ENCODE measurements around the gene CAMKV. TPM values are rescaled to one million over a fixed set of nuclear protein-coding genes. Genes with fewer than 3 reads are reported as not detected.

The CAMKV gene, protein sequence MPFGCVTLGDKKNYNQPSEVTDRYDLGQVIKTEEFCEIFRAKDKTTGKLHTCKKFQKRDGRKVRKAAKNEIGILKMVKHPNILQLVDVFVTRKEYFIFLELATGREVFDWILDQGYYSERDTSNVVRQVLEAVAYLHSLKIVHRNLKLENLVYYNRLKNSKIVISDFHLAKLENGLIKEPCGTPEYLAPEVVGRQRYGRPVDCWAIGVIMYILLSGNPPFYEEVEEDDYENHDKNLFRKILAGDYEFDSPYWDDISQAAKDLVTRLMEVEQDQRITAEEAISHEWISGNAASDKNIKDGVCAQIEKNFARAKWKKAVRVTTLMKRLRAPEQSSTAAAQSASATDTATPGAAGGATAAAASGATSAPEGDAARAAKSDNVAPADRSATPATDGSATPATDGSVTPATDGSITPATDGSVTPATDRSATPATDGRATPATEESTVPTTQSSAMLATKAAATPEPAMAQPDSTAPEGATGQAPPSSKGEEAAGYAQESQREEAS
- total RNA-seq (2021; fragmentation: NEBNext Ultra II Directional; extraction: Animal tissue kit (Norgen Biotek cat#: 25700)) (66.4 and 67.9 TPM in 2 replicates), polyA plus RNA-seq (2011; rRNA removed) (56.3 and 74.5 TPM in 2 replicates), polyA minus RNA-seq (2011; rRNA and poly(A)+ RNA removed) (57.9 and 66.0 TPM in 2 replicates)
- polyA plus RNA-seq (2011; cell fraction: cytosol; rRNA removed), result 80.5 TPM
- 277 TPM for polyA plus RNA-seq (2011; cell fraction: nucleus; rRNA removed)
- polyA plus RNA-seq (2012, experiment 1 of 2), result 70.4 to 87.7 TPM (median 77.8 TPM) in 4 replicates
- polyA plus RNA-seq (2012, experiment 2 of 2), result 61.8 TPM
- 39.4 TPM for polyA plus RNA-seq (2013, experiment 1 of 2)
- 33.4 TPM for polyA plus RNA-seq (2013, experiment 2 of 2)
- polyA minus RNA-seq (2011; cell fraction: cytosol; rRNA and poly(A)+ RNA removed), result 41.2 TPM
- polyA minus RNA-seq (2011; cell fraction: nucleus; rRNA and poly(A)+ RNA removed), result 57.3 TPM
- long read RNA-seq, experiment 1, partial matches to known transcripts, result 5 of 54 reads
- long read RNA-seq, experiment 1, other reads (novel, unspliced or antisense), result 44 of 54 reads
- long read RNA-seq, experiment 2, partial matches to known transcripts, result 1 of 4 reads
- long read RNA-seq, experiment 2, other reads (novel, unspliced or antisense), result 3 of 4 reads

DNA sequence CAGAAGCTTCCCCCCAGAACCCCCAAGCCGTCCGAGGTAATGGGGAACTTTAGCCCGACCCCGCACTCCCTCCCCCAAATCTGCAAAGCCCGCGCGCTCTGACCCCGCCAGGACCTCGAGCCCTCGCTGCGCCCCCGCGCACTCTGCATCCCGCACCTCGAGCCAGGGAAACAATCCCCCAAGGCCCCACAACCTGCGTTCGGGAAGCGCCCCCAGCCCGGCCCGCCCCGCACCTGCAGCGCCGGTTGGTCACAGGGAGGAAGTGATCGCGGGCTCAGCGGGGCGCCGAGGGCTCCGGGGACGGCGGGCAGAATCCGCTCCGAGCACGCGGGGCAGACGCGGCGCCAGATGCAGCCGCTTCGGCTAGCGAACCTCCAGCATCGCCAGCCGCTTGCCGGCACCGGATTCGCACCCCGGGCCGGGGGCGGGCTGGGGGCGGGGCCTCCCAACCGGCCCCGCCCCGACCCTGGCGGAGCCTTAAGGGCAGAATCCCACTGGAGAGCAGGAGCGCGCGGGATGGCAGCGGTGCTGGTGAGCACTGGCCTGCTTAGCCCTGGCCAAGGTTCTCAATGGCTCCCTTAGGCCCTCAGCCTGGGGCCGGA, at the start of gene CAMKV:
TSS of gene CAMKV (minus strand) at position 382 of the 602 bp plus-strand sequence. CDS start 7,518 bp downstream, outside the sequence.
- Histone ChIP-seq H2BK5ac (ENCODE audit: low read depth, low read length) (peak within 1 kb of the TSS; percentile 95; the same call in 1 of the 2 replicates), H4K8ac (ENCODE audit: extremely low read depth, insufficient read depth, low read length) (peak within 1 kb of the TSS; percentile 83), H2AK5ac (ENCODE audit: low read depth, low read length) (no peak within 1 kb of the TSS; the same call in 1 of the 2 replicates), H3K36me3 (ENCODE audit: control insufficient read depth in 2 of 4, insufficient read depth in 4 of 4, low read length in 3 of 4) (no peaks in the 10 kb centered on the region), H3K4me1 (replicated peaks in 1 of 4; ENCODE audit: control insufficient read depth in 3 of 4, insufficient read depth in 4 of 4, low read length in 3 of 4) (peaks cover 11 to 41% (median 30%) of the 10 kb centered on the region in 4 experiments), H2BK20ac (ENCODE audit: low read length) (peak within 1 kb of the TSS; percentile 23; the same call in 1 of the 2 replicates), H2BK15ac (ENCODE audit: low read length) (peak within 1 kb of the TSS; percentile 81; the same call in 1 of the 2 replicates), H4K5ac (ENCODE audit: insufficient read length, low read depth, low read length) (peak within 1 kb of the TSS; percentile 57), H3K4me3 (ENCODE audit: extremely low read depth in 1 of 4, insufficient read depth in 2 of 4, low read depth in 3 of 4, low read length in 4 of 4) (peak within 1 kb of the TSS; percentile 64 to 74 (median 68)), H3K4me2 (ENCODE audit: insufficient read depth in 1 of 2, low read depth in 2 of 2, low read length in 2 of 2) (peak within 1 kb of the TSS; percentile 94), H2BK120ac (replicated peaks; ENCODE audit: low read depth, low read length) (no peak within 1 kb of the TSS), H3K79me2 (ENCODE audit: control insufficient read depth in 1 of 2, insufficient read depth in 2 of 2, low read length in 2 of 2) (peaks cover 3 to 42% of the 10 kb centered on the region in 2 experiments; a peak in 3 of 4 replicates), H3K9ac (replicated peaks in 1 of 4; ENCODE audit: extremely low read depth in 1 of 4, low read depth in 3 of 4, low read length in 3 of 4) (peak within 1 kb of the TSS in 3 of 4 experiments; percentile 36 to 63 (median 50); a peak in 6 of 7 replicates), H3K9me3 (ENCODE audit: insufficient read depth in 2 of 2, low read depth in 1 of 2, low read length in 1 of 2) (no peaks in the 10 kb centered on the region), H3K18ac (ENCODE audit: extremely low read depth, low read length) (peak within 1 kb of the TSS; percentile 34; the same call in 1 of the 2 replicates), H2BK12ac (ENCODE audit: low read depth, low read length) (peak within 1 kb of the TSS; percentile 22; the same call in 1 of the 2 replicates), H3K14ac (ENCODE audit: insufficient read length) (no peak within 1 kb of the TSS), H3K23ac (ENCODE audit: insufficient read length) (no peak within 1 kb of the TSS), H3K56ac (replicated peaks; ENCODE audit: insufficient read length, low read depth, low read length) (peak within 1 kb of the TSS; percentile 75), H4K91ac (replicated peaks; ENCODE audit: insufficient read length, low read length) (peak within 1 kb of the TSS; percentile 98), H3K27me3 (replicated peaks in 1 of 4; ENCODE audit: control insufficient read depth in 3 of 4, extremely low read depth in 1 of 4, insufficient read depth in 3 of 4, low read length in 3 of 4) (peaks cover 0 to 5% (median 3%) of the 10 kb centered on the region in 4 experiments; a peak in 2 of 7 replicates), H3K79me1 (ENCODE audit: low read depth, low read length) (peaks cover 22% of the 10 kb centered on the region), H3K23me2 (ENCODE audit: low read depth, low read length) (peaks cover 13% of the 10 kb centered on the region; the same call in 1 of the 2 replicates), H3K27ac (ENCODE audit: low read depth, low read length) (no peak within 1 kb of the TSS; the same call in 1 of the 2 replicates), H3K4ac (replicated peaks; ENCODE audit: insufficient read length, low read depth, low read length) (peak within 1 kb of the TSS; percentile 95), H2AFZ (ENCODE audit: low read length) (peak within 1 kb of the TSS; percentile 94; the same call in 1 of the 2 replicates), H4K20me1 (replicated peaks in 1 of 2; ENCODE audit: control insufficient read depth in 1 of 2, insufficient read depth in 2 of 2, low read length in 2 of 2) (peaks cover 8 to 15% of the 10 kb centered on the region in 2 experiments)
- FAIRE-seq (no peak), DNase-seq (ENCODE audit: low read depth in 1 of 2, low spot score in 2 of 2) (peak in 1 of 2 experiments; percentile 84)
- CTCF ChIA-PET (ENCODE audit: partially characterized antibody), result interaction anchor here (0.6 to 11.7 kb wide), 8 partner anchors 11 to 134 kb away, joined by 3 to 89 read pairs (median 19); partner anchors contain the start of gene TRAIP
- 3% methylated on average over 31 of the region's 59 CpGs; no CpG with 5 or more reads in 1 of the 2 experiments for WGBS, 2 experiments (ENCODE audit: extremely low coverage in 1 of 2, insufficient coverage in 1 of 2, insufficient read length in 1 of 2, insufficient replicate concordance in 2 of 2, low coverage in 1 of 2, low lambda C conversion rate in 2 of 2, missing lambda C conversion rate in 1 of 2)
- POLR2A ChIA-PET (ENCODE audit: partially characterized antibody), result interaction anchor here (0.8 to 14.0 kb wide), 8 partner anchors 11 to 83 kb away, joined by 3 to 149 read pairs (median 5); partner anchors contain the start of genes IP6K1, MST1R and TRAIP
- TF ChIP-seq ASH2L (IDR thresholded peaks at IDR 0.05; ENCODE audit: low read length), result peak; percentile 33
- TF ChIP-seq TBP (IDR thresholded peaks at IDR 0.05; ENCODE audit: low read depth, low read length), result no peak
- TF ChIP-seq NANOG (IDR thresholded peaks at IDR 0.05; ENCODE audit: insufficient read depth, low read depth, low read length, poor library complexity, severe bottlenecking), result no peak
- no peak for TF ChIP-seq POLR2AphosphoS5 (IDR thresholded peaks at IDR 0.05; ENCODE audit: low read depth, low read length)
- 0 out of 2 replicates have a peak, but pooled peaks have one; percentile 27 for TF ChIP-seq SP1 (IDR thresholded peaks at IDR 0.05; ENCODE audit: low read depth, low read length)
- TF ChIP-seq PHF8 (conservative IDR thresholded peaks at IDR 0.05; ENCODE audit: low read depth, low read length), result peak; percentile 59
- no peak for TF ChIP-seq NRF1 (IDR thresholded peaks at IDR 0.05; ENCODE audit: low read depth, low read length)
